GM12865 (cell line): ENCODE measurements around the gene PNRC2.

Source experiments
- DNase-seq: peaks from one replicate; pipeline ENCODE4 v3.0.0; 2010; ENCODE audit warnings: low read depth
- H3K4me3 ChIP-seq: 2 replicates; pipeline ENCODE4 v1.5.1; 2011; ENCODE audit warnings: mild to moderate bottlenecking, low read depth, low read length, control low read depth
- CTCF ChIP-seq: IDR thresholded peaks from 2 replicates; pipeline ENCODE4 v1.5.1; 2011; ENCODE audit warnings: low read length, control low read depth, low read depth, inconsistent platforms; ENCODE audit not compliant: insufficient read depth; ENCODE audit errors: missing control alignments

Gene PNRC2, protein sequence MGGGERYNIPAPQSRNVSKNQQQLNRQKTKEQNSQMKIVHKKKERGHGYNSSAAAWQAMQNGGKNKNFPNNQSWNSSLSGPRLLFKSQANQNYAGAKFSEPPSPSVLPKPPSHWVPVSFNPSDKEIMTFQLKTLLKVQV

GRCh38 chr1:23959461-23960290, at the start of gene PNRC2:
PNRC2 (plus strand) TSS chr1:23959828; CDS start chr1:23961458, 1,630 bp downstream.
- peak within 1 kb of the TSS; percentile 99 for H3K4me3 ChIP-seq
- no peak for TF ChIP-seq CTCF
- peak; percentile 98 for DNase-seq

DNA sequence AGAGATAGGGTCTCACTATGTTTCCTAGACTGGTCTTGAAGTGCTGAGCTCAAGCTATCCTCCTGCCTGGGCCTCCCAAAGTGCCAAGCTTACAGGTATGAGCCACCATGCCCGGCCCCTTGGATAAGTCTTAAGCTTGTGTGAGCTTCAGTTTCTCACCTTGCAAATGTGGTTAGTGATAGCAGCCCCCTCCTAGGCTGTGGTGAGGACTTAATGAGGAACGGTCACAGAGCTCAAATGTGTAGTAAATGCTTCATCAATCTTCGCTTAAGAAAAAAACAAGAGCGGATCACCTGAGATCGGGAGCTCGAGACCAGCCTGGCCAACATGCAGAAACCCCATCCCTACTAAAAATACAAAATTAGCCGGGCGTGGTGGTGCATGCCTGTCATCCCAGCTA, 49.5 kb upstream of the PNRC2 start:
- no peak for TF ChIP-seq CTCF
- peak; percentile 73 for DNase-seq
- peak overlapping the region; percentile 75 for H3K4me3 ChIP-seq

DNA sequence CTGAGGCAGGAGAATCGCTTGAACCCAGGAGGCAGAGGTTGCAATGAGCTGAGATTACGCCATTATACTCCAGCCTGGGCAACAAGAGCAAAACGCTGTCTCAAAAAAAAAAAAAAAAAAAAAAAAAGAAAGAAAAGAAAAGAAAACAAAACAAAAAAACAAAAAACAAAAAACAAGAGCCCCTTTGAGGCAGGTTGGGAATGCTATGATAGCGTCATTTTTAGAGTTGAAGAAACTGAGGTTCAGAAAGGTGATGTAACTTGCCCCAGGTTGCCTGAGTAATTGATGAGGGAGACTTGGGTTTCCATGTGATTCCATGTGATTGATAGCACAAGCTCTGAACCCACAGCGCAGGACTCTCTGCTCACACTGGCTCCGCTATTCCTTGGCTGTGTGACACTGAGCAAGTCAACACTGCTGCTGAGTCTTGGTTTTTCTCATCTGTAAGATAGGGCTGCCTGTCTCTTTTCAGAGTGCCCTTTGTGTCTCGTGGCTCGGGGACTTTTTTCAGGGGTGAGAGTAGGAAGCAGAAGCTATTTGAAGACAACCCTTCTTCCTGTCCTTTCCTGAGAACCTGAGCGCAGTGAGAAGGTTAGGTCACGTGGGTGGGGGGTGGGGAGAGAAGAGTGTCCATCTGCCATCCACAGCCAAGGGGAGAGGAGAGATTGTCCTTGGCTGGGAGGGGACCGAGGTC, 48.9 kb upstream of the PNRC2 start:
- peak; percentile 93 for DNase-seq
- no peak for TF ChIP-seq CTCF
- peak overlapping the region; percentile 75 for H3K4me3 ChIP-seq

DNA sequence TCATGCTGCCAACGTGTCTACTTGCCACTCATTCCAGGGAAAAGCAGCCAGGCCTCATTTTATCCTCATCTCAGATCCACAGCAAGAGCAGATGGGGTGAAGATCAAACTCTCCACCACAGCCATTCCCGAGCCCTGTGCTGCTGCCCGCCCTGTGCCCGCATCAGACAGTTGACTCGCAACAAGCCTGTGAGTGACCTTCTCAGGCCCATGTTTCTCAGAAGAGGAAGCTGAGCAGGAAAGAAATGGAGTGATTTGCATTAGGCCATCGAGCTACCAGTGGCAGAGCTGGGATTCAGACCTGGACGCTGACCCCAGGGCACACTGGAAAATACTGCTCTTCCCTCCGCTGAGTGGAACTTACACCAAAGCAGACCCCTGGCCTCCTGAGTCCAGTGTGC, 47.7 kb upstream of the PNRC2 start:
- TF ChIP-seq CTCF = no peak
- peak overlapping the region; percentile 75 for H3K4me3 ChIP-seq
- DNase-seq = peak; percentile 48

DNA sequence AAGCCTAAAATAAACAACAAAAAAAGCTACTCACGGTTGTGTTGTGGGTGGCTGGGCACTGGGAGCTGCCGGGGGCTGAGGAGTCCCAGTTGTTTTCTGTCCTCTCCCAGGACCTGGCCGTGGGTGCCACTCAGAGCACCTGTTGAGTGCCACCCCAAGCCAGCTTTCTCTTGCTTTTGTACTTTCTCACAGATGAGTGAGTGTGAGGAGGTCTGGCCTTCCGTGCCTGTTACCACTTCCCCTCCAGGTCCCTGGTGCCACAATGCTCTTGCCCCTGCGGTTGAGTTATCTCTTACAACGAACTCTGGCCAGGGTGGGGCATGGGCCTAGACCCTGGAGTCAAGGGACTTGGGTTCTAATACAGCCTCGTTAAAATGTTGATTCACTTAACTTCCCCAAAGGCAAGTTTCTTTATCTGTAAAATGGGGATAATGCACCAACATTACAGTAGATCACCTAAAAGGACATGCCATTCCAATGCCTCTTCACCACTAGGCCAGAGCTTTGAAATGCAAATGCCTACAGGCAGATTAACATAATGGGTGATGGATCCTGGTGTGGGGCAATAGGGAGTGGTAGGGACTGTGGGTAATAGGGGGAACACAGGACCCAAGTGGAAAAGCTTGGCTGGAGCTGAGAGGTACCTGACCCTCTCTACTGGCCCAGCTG, 46.3 kb upstream of the PNRC2 start, which contains the start of gene CNR2:
Gene CNR2, minus strand, starts transcription at position 151 of the 669 bp plus-strand sequence. CDS start 37,745 bp downstream, outside the sequence.
- DNase-seq = peak; percentile 83
- no peak for TF ChIP-seq CTCF
- H3K4me3 ChIP-seq = peak within 1 kb of the TSS; percentile 75

- no peak for TF ChIP-seq CTCF
- no peak for DNase-seq
- H3K4me3 ChIP-seq = no peak overlapping the region
These were observed 44.7 kb upstream of the PNRC2 start for GRCh38 chr1:23914921-23915320.
